Neural progenitor cell (in vitro differentiated cells): ENCODE data around the gene SEMA5B.
A peak's percentile ranks its signal among the peaks of the same experiment; 100 is the strongest.

Source experiments
- EZH2phosphoT487 ChIP-seq: fragments of 200-600 bp; sonication (generic); IDR thresholded peaks from 2 replicates; pipeline ENCODE4 v1.6.1; 2017; ENCODE audit warnings: antibody characterized with exemption
- TF ChIP-seq, protein P1 (sequence below): fragments of 200-600 bp; sonication (generic); IDR thresholded peaks from 2 replicates; pipeline ENCODE4 v1.5.1; 2017; ENCODE audit warnings: antibody characterized with exemption, mild to moderate bottlenecking

DNA sequence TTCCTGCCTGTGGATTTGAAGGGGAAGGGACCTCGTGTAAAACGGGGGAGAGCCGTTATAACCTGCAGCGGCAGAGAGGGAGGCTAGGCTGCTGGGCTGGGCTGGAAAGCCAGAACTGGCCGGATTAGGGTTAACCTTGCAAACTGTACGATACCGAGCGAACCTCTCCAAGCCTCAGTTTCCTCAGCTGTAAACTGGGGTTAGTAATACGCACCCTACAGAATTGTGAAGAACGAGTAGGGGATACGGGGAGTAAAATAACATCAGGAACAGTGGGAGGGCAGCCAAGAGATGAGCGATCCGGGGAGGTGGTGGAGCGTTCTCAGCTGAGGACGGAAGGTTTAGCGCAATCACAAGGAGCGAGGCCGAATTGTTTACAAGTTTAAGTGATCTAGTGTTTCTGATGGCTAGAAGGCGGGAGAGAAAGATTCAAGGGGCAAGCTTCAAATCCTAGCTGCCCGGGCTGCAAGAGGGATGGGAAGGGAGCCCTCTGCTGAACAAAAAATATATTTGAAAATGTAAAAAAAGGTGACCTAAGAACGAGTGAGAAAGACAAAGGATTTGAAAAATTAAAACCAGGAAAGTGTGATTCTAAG lies 768 bp upstream of the SEMA5B start:
- TF ChIP-seq, protein P1, sequence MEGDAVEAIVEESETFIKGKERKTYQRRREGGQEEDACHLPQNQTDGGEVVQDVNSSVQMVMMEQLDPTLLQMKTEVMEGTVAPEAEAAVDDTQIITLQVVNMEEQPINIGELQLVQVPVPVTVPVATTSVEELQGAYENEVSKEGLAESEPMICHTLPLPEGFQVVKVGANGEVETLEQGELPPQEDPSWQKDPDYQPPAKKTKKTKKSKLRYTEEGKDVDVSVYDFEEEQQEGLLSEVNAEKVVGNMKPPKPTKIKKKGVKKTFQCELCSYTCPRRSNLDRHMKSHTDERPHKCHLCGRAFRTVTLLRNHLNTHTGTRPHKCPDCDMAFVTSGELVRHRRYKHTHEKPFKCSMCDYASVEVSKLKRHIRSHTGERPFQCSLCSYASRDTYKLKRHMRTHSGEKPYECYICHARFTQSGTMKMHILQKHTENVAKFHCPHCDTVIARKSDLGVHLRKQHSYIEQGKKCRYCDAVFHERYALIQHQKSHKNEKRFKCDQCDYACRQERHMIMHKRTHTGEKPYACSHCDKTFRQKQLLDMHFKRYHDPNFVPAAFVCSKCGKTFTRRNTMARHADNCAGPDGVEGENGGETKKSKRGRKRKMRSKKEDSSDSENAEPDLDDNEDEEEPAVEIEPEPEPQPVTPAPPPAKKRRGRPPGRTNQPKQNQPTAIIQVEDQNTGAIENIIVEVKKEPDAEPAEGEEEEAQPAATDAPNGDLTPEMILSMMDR, result peak; percentile 60
- TF ChIP-seq EZH2phosphoT487, result no peak
